ENCODE data around the gene NAALAD2.
"Not testable (repeated sequence)": the region's sequence is repeated elsewhere in the genome, so short reads cannot be mapped to it uniquely, and the experiment has no call there.

- not testable (repeated sequence) for TF ChIP-seq CTCF (IDR thresholded peaks at IDR 0.05); POLR2AphosphoS5 (IDR thresholded peaks at IDR 0.05); POLR2A (IDR thresholded peaks at IDR 0.05; ENCODE audit: low read depth)
Measured at GRCh38 chr11:90085650-90086049, 48.8 kb upstream of the NAALAD2 start, which contains the start of gene UBTFL1.
